ENCODE results near the gene ARHGAP22.

DNA sequence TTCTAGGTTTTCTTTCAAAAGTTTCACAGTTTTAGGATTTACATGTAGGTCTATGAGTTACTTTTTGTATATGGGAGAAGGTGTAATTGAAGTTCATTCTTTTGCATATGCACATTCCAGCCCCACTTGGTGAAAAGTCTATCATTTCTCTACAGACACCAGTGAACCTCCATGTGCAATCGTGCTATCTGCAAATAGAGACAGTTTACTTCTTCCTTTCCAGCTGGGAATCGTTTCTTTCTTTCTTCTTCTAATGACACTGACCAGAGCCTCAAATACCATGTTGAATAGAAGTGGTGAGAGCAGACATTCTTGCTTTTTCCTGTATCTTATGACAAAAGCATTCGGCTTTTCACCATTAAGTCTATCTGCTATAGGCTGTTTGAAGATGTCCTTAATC lies 122.7 kb downstream of the ARHGAP22 start:
- TF ChIP-seq FOXA1 (IDR thresholded peaks at IDR 0.05) (no peak), CTCF (IDR thresholded peaks at IDR 0.05; ENCODE audit: low read depth, low read length, missing input control) (no peak), YY1 (IDR thresholded peaks at IDR 0.05) (no peak), TAF1 (conservative IDR thresholded peaks at IDR 0.05) (no peak), JUND (IDR thresholded peaks at IDR 0.05) (no peak), REST (IDR thresholded peaks at IDR 0.05) (no peak), MAX (IDR thresholded peaks at IDR 0.05) (no peak), HNF4G (IDR thresholded peaks at IDR 0.05) (no peak), SP1 (IDR thresholded peaks at IDR 0.05) (no peak), RAD21 (IDR thresholded peaks at IDR 0.05) (no peak), EGR1 (IDR thresholded peaks at IDR 0.05; ENCODE audit: low read depth in 2 of 2) (no peak), ZBTB33 (IDR thresholded peaks at IDR 0.05) (no peak), GABPA (IDR thresholded peaks at IDR 0.05 in 1 of 2, conservative IDR thresholded peaks at IDR 0.05 in 1 of 2) (no peak)
- TF ChIP-seq, protein P1, sequence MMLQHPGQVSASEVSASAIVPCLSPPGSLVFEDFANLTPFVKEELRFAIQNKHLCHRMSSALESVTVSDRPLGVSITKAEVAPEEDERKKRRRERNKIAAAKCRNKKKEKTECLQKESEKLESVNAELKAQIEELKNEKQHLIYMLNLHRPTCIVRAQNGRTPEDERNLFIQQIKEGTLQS (IDR thresholded peaks at IDR 0.05) = no peak
